Immature natural killer cell (primary cell): ENCODE measurements around the gene ABLIM1. TPM values are rescaled to one million over a fixed set of nuclear protein-coding genes. Genes with fewer than 3 reads are reported as not detected.

Experiments
- DNase-seq, 3 donors: peaks; one replicate each; pipeline ENCODE4 v3.0.0; 2022; ENCODE audit warnings: mixed read lengths in 1 of 3
- H3K27ac Mint-ChIP-seq, 6 donors: one replicate each; pipeline ENCODE4 v1.8.0; 2020; ENCODE audit warnings: mixed read lengths in 6 of 6, mild to moderate bottlenecking in 5 of 6, inconsistent platforms in 4 of 6, moderate library complexity in 3 of 6
- H3K27me3 Mint-ChIP-seq, 3 donors: one replicate each; pipeline ENCODE4 v1.8.0; 2020 to 2021; ENCODE audit warnings: low read depth in 3 of 3, mild to moderate bottlenecking in 3 of 3, mixed read lengths in 3 of 3, moderate library complexity in 3 of 3, inconsistent platforms in 1 of 3
- H3K36me3 Mint-ChIP-seq, 3 donors: one replicate each; pipeline ENCODE4 v1.8.0; 2020; ENCODE audit warnings: mixed read lengths in 3 of 3, inconsistent platforms in 2 of 3, mild to moderate bottlenecking in 2 of 3
- H3K4me1 Mint-ChIP-seq, 2 donors: one replicate each; pipeline ENCODE4 v1.8.0; 2020; ENCODE audit warnings: inconsistent platforms in 2 of 2, mild to moderate bottlenecking in 2 of 2, mixed read lengths in 2 of 2, moderate library complexity in 1 of 2
- H3K4me3 Mint-ChIP-seq, 5 donors: one replicate each; pipeline ENCODE4 v1.8.0; 2020; ENCODE audit warnings: mild to moderate bottlenecking in 5 of 5, mixed read lengths in 5 of 5, inconsistent platforms in 3 of 5, moderate library complexity in 3 of 5
- H3K9me3 Mint-ChIP-seq, 6 donors: one replicate each; pipeline ENCODE4 v1.8.0; 2020; ENCODE audit warnings: mild to moderate bottlenecking in 6 of 6, mixed read lengths in 6 of 6, inconsistent platforms in 4 of 6, moderate library complexity in 3 of 6
- polyA plus RNA-seq, 3 donors: library from polyadenylated mRNA; unstranded; fragments of 300-500 nt; fragmentation: Illumina TruSeq; gene quantifications; one replicate each; pipeline ENCODE4 v1.2.3, GENCODE V29; 2021

The ABLIM1 gene
- polyA plus RNA-seq, 3 donors from 2014 or later, result 66.2 to 121 (median 74.1) TPM

- Mint-ChIP-seq H3K27me3 (peaks cover 17 to 21% (median 19%) of the 10 kb centered on the region in 3 donors), H3K4me1 (peaks cover 17 to 24% of the 10 kb centered on the region in 2 donors), H3K9me3 (no peaks in the 10 kb centered on the region), H3K27ac (peak overlapping the region in 2 of 6 donors; percentile 33 to 73), H3K36me3 (peaks cover 0 to 4% (median 0%) of the 10 kb centered on the region in 3 donors), H3K4me3 (peak overlapping the region; percentile 82 to 88 (median 84))
- peak; percentile 17 to 29 (median 24) for DNase-seq
These were observed 26.2 kb downstream of the ABLIM1 start for GRCh38 chr10:114631666-114632417.

GRCh38 chr10:114631090-114631665, 26.9 kb downstream of the ABLIM1 start:
- peaks cover 0 to 4% (median 0%) of the 10 kb centered on the region in 3 donors for H3K36me3 Mint-ChIP-seq
- no peak for DNase-seq
- peaks cover 16 to 23% (median 19%) of the 10 kb centered on the region in 3 donors for H3K27me3 Mint-ChIP-seq
- H3K9me3 Mint-ChIP-seq, result no peaks in the 10 kb centered on the region
- H3K27ac Mint-ChIP-seq, result peak overlapping the region in 1 of 6 donors; percentile 33
- peaks cover 17 to 24% of the 10 kb centered on the region in 2 donors for H3K4me1 Mint-ChIP-seq
- peak overlapping the region; percentile 82 to 88 (median 84) for H3K4me3 Mint-ChIP-seq

- H3K27ac Mint-ChIP-seq, result no peak overlapping the region
- peaks cover 16 to 20% (median 17%) of the 10 kb centered on the region in 3 donors for H3K27me3 Mint-ChIP-seq
- peaks cover 20 to 24% of the 10 kb centered on the region in 2 donors for H3K4me1 Mint-ChIP-seq
- no peaks in the 10 kb centered on the region for H3K9me3 Mint-ChIP-seq
- no peak for DNase-seq
- H3K36me3 Mint-ChIP-seq, result no peaks in the 10 kb centered on the region
- H3K4me3 Mint-ChIP-seq, result peak overlapping the region in 1 of 5 donors; percentile 69
These were observed 28.0 kb downstream of the ABLIM1 start for GRCh38 chr10:114629824-114630730.

- H3K36me3 Mint-ChIP-seq, result no peaks in the 10 kb centered on the region
- peaks cover 16 to 19% (median 17%) of the 10 kb centered on the region in 3 donors for H3K27me3 Mint-ChIP-seq
- H3K9me3 Mint-ChIP-seq, result no peaks in the 10 kb centered on the region
- DNase-seq, result no peak
- H3K4me1 Mint-ChIP-seq, result peaks cover 20 to 24% of the 10 kb centered on the region in 2 donors
- H3K27ac Mint-ChIP-seq, result no peak overlapping the region
- no peak overlapping the region for H3K4me3 Mint-ChIP-seq
These were observed 28.8 kb downstream of the ABLIM1 start for GRCh38 chr10:114629083-114629823.

- H3K27me3 Mint-ChIP-seq, result peaks cover 13 to 16% (median 14%) of the 10 kb centered on the region in 3 donors
These were observed 30.0 kb downstream of the ABLIM1 start for GRCh38 chr10:114628106-114628505.

DNA sequence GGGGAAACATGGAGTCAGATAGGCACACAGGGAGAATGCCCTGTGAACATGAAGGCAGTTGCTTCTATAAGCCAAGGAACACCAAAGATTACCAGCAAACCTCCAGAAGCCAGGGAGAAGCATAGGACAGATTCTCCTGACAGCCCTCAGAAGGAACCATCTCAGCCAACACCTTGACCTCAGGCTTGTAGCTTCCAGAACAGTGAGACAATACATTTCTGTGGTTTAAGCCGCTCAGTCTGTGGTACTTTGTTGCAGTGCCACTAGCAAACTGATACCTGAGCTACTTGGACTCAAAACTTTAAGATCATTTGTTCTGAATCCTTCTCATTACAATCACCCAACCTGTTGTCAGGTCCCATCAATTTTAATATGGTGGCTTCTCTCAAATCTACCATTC, 31.2 kb downstream of the ABLIM1 start:
- H3K27me3 Mint-ChIP-seq, result peaks cover 2 to 13% (median 11%) of the 10 kb centered on the region in 3 donors
- DNase-seq, result no peak
- H3K4me1 Mint-ChIP-seq, result peaks cover 13% of the 10 kb centered on the region in 2 donors
- H3K27ac Mint-ChIP-seq, result peak overlapping the region in 1 of 6 donors; percentile 13
- no peaks in the 10 kb centered on the region for H3K36me3 Mint-ChIP-seq
- H3K4me3 Mint-ChIP-seq, result no peak overlapping the region
- no peaks in the 10 kb centered on the region for H3K9me3 Mint-ChIP-seq

More at GRCh38 chr10:114628106-114628505, 30.0 kb downstream of the ABLIM1 start:
- no peaks in the 10 kb centered on the region for H3K36me3 Mint-ChIP-seq
- H3K4me1 Mint-ChIP-seq, result peaks cover 20 to 24% of the 10 kb centered on the region in 2 donors
- H3K27ac Mint-ChIP-seq, result no peak overlapping the region
- DNase-seq, result no peak
- H3K9me3 Mint-ChIP-seq, result no peaks in the 10 kb centered on the region
- H3K4me3 Mint-ChIP-seq, result no peak overlapping the region

DNA sequence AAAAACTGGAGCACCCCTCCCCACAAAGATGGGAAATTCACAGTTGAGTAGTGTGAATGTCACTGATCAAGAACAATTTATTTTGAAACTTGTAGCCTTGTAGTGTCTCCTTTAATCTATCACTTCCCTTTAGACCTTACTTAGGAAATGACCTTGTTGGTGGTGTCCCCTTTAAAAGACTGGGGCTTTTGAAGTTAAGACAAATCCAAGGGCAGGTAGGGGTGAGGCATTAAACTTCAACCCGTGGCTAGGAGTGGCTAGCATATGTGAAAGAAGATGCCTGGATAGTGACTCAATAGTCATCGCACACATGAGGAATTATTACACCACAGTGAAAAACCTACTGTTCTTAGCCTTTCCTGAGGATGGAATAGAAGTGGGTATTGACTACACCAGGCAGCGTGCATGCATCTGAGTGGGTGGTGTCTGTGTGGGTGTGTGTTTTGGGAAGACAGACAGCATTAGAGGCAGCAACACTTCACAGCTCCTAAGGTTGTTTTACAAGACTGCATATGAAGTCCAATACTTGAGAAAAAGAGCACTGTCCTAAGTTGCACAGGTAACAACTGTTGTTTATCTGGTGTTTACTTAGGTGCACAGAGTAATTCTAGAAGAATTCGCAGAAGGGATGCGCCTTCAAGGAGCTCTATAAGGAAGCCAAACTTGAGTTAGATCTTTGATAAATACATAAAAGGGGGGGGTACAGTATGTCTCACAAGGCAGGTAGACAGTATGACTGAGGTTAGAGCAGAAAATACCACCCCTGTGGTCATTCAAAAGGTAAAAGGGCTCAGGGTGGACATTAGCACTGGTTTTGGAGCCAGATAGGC, 32.9 kb downstream of the ABLIM1 start:
- Mint-ChIP-seq H3K9me3 (no peaks in the 10 kb centered on the region), H3K36me3 (no peaks in the 10 kb centered on the region), H3K4me3 (no peak overlapping the region)

DNA sequence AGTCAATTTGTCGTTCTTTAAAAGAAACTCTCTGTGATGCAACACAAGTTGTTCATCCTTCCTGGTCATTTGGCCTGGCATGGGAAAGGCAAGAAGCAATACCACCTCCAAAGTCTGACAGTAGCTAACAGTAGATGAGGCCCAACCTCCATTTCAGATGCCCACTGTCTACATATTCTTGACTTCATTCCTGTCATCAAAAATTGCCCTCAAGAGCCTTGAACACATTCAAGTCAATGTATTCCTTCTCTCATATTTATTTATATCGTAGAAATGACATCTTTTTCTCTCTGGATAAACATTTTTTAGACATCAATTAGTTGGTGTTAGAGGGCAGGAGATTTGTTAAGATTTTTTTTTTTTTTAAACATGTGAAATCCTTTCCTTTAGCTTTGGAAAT, 33.7 kb downstream of the ABLIM1 start:
- no peaks in the 10 kb centered on the region for H3K36me3 Mint-ChIP-seq
- H3K27ac Mint-ChIP-seq, result no peak overlapping the region
- H3K4me3 Mint-ChIP-seq, result no peak overlapping the region
- H3K9me3 Mint-ChIP-seq, result no peaks in the 10 kb centered on the region
- peaks cover 0 to 3% of the 10 kb centered on the region in 2 donors for H3K4me1 Mint-ChIP-seq
- H3K27me3 Mint-ChIP-seq, result peaks cover 0 to 4% (median 2%) of the 10 kb centered on the region in 3 donors
- no peak for DNase-seq

More for the DNA sequence above, 32.9 kb downstream of the ABLIM1 start:
- Mint-ChIP-seq H3K27ac (no peak overlapping the region), H3K27me3 (peaks cover 0 to 4% (median 2%) of the 10 kb centered on the region in 3 donors), H3K4me1 (peaks cover 0 to 3% of the 10 kb centered on the region in 2 donors)
- DNase-seq, result no peak

- Mint-ChIP-seq H3K9me3 (no peaks in the 10 kb centered on the region), H3K27me3 (peaks cover 0 to 3% (median 2%) of the 10 kb centered on the region in 3 donors), H3K4me3 (no peak overlapping the region), H3K4me1 (peaks cover 0 to 3% of the 10 kb centered on the region in 2 donors), H3K27ac (no peak overlapping the region), H3K36me3 (no peaks in the 10 kb centered on the region)
- no peak for DNase-seq
These were observed 34.3 kb downstream of the ABLIM1 start for GRCh38 chr10:114623661-114624294.

DNA sequence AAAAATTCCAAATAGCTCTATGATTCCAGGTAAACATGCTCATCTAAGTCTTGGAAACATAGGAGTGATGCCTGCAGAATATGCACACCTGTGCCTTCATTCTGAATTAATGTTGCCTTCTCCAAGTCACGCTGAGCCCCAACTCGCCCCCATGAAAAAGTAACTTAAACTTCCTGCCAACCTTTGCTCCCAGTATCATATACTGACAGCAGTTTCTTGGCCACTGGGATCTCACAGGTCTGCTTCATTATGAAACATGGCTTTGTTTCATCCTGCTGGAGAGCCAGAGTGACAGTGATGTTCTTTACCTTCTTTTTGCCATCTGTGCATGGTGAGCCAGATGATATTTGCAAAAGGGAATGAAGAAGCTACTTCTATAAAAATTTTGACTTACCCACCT, 34.9 kb downstream of the ABLIM1 start:
- no peaks in the 10 kb centered on the region for H3K9me3 Mint-ChIP-seq
- peaks cover 0 to 3% of the 10 kb centered on the region in 2 donors for H3K4me1 Mint-ChIP-seq
- no peak overlapping the region for H3K27ac Mint-ChIP-seq
- no peaks in the 10 kb centered on the region for H3K36me3 Mint-ChIP-seq
- DNase-seq, result no peak
- peaks cover under 1 to 2% (median 2%) of the 10 kb centered on the region in 3 donors for H3K27me3 Mint-ChIP-seq
- no peak overlapping the region for H3K4me3 Mint-ChIP-seq

DNA sequence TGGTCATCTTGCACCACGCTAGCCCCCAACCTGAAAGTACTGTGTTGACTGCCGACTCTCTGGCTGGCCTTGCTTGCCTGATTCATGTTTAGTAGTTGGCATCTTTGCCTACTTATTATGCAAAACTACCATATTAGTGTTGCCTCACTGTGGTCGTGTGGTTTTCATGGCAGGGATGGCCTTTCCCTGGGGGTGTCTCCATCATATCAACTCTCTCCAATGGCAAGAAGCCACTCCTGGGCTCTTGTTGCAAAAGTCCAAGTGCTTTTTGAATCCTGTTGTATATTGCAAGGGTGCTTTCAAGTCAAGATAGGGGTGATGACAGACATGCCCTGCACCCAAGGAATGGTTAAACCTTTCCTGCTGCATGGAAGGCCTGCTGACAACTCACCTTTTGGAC, 39.4 kb downstream of the ABLIM1 start:
- Mint-ChIP-seq H3K9me3 (no peaks in the 10 kb centered on the region), H3K36me3 (peaks cover 0 to 3% (median 0%) of the 10 kb centered on the region in 3 donors), H3K27me3 (peaks cover 0 to 1% (median 0%) of the 10 kb centered on the region in 3 donors), H3K4me1 (no peaks in the 10 kb centered on the region), H3K4me3 (no peak overlapping the region), H3K27ac (peak overlapping the region in 1 of 6 donors; percentile 26)
- DNase-seq, result no peak

DNA sequence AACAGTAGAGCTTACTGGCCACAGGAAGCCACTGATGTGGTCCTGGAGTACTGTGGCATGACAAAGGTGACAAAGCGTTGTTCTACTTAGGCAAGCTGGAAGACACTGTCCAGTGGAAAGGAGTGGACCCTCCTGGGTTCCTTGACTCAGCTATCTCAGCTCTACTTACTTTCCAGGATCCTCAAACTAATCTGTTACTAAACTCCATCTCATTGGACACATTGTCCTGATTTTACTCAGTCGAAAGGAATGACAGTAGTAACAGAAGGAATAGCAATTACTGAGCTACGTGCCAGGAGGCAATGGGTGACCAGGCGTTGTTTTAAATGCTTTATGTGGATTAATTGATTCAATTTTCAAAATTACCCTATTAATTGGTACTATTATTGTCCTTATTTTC, 41.6 kb downstream of the ABLIM1 start:
- no peaks in the 10 kb centered on the region for H3K9me3 Mint-ChIP-seq
- no peaks in the 10 kb centered on the region for H3K4me1 Mint-ChIP-seq
- no peak for DNase-seq
- H3K27ac Mint-ChIP-seq, result no peak overlapping the region
- no peak overlapping the region for H3K4me3 Mint-ChIP-seq
- H3K36me3 Mint-ChIP-seq, result peaks cover 0 to 3% (median 0%) of the 10 kb centered on the region in 3 donors
- H3K27me3 Mint-ChIP-seq, result peaks cover 0 to 3% (median 1%) of the 10 kb centered on the region in 3 donors
